Measurements from ENCODE around the gene DGKB. TPM values are rescaled to one million over a fixed set of nuclear protein-coding genes. Genes with fewer than 3 reads are reported as not detected.
"Not testable (repeated sequence)": the region's sequence is repeated elsewhere in the genome, so short reads cannot be mapped to it uniquely, and the experiment has no call there.

Gene DGKB
- polyA plus RNA-seq, 1 donor (not counting 4 experiments of a cell fraction or from before 2014, with no cell fraction given): 0.01 TPM

GRCh38 chr7:14478834-14479510, 423.6 kb downstream of the DGKB start:
- Histone ChIP-seq H3K27me3 (ENCODE audit: control insufficient read depth, extremely low read depth, insufficient read depth, low read length) (no peaks in the 10 kb centered on the region), H4K20me1 (ENCODE audit: control insufficient read depth, extremely low read depth, insufficient read depth, low read length) (no peaks in the 10 kb centered on the region), H3K27ac (ENCODE audit: control insufficient read depth, insufficient read depth, low read length) (no peak overlapping the region), H3K4me2 (ENCODE audit: control insufficient read depth, extremely low read depth, insufficient read depth, low read depth, low read length) (no peak overlapping the region), H3K4me1 (ENCODE audit: control insufficient read depth, extremely low read depth, insufficient read depth, low read length) (no peaks in the 10 kb centered on the region), H3K9me1 (ENCODE audit: control insufficient read depth, extremely low read depth, insufficient read depth, low read length) (no peaks in the 10 kb centered on the region), H2AFZ (ENCODE audit: control insufficient read depth, low read length) (no peak overlapping the region), H3K36me3 (ENCODE audit: control insufficient read depth in 2 of 2, extremely low read depth in 1 of 2, insufficient read depth in 2 of 2, low read length in 2 of 2) (no peaks in the 10 kb centered on the region), H3K4me3 (ENCODE audit: control insufficient read depth in 2 of 3, extremely low read depth in 1 of 3, insufficient read depth in 2 of 3, low read depth in 1 of 3, low read length in 3 of 3) (no peak overlapping the region), H3K79me2 (ENCODE audit: control insufficient read depth, insufficient read depth, low read length) (no peaks in the 10 kb centered on the region), H3K9ac (ENCODE audit: control insufficient read depth, extremely low read depth, insufficient read depth, low read length) (no peak overlapping the region), H3K9me3 (ENCODE audit: control insufficient read depth, low read depth, low read length) (no peaks in the 10 kb centered on the region)
- DNase-seq (ENCODE audit: low read depth, low spot score) (no peak), FAIRE-seq (no peak)
- TF ChIP-seq EZH2 (IDR thresholded peaks at IDR 0.05; ENCODE audit: low read length): no peak
- dilution Hi-C loops (cut with MboI; ENCODE audit: extremely low pct_ligation_motif_present, low sequenced_read_pairs): no loop called here

- H3K9me3 ChIP-seq (ENCODE audit: control insufficient read depth, low read depth, low read length); H3K27me3 ChIP-seq (ENCODE audit: control insufficient read depth, extremely low read depth, insufficient read depth, low read length); H3K4me2 ChIP-seq (ENCODE audit: control insufficient read depth, extremely low read depth, insufficient read depth, low read depth, low read length); H3K4me1 ChIP-seq (ENCODE audit: control insufficient read depth, extremely low read depth, insufficient read depth, low read length); DNase-seq (ENCODE audit: low read depth, low spot score); H3K36me3 ChIP-seq (ENCODE audit: control insufficient read depth in 2 of 2, extremely low read depth in 1 of 2, insufficient read depth in 2 of 2, low read length in 2 of 2); H3K9me1 ChIP-seq (ENCODE audit: control insufficient read depth, extremely low read depth, insufficient read depth, low read length); H3K27ac ChIP-seq (ENCODE audit: control insufficient read depth, insufficient read depth, low read length); H2AFZ ChIP-seq (ENCODE audit: control insufficient read depth, low read length); H4K20me1 ChIP-seq (ENCODE audit: control insufficient read depth, extremely low read depth, insufficient read depth, low read length); H3K9ac ChIP-seq (ENCODE audit: control insufficient read depth, extremely low read depth, insufficient read depth, low read length); H3K79me2 ChIP-seq (ENCODE audit: control insufficient read depth, insufficient read depth, low read length); H3K4me3 ChIP-seq (ENCODE audit: control insufficient read depth in 2 of 3, extremely low read depth in 1 of 3, insufficient read depth in 2 of 3, low read depth in 1 of 3, low read length in 3 of 3); dilution Hi-C loops (cut with MboI; ENCODE audit: extremely low pct_ligation_motif_present, low sequenced_read_pairs); FAIRE-seq: not testable (repeated sequence)
Observed at GRCh38 chr7:14461716-14462115, 440.8 kb downstream of the DGKB start.

GRCh38 chr7:14458846-14459245, 443.7 kb downstream of the DGKB start:
- H3K4me1 ChIP-seq (ENCODE audit: control insufficient read depth, extremely low read depth, insufficient read depth, low read length); H3K79me2 ChIP-seq (ENCODE audit: control insufficient read depth, insufficient read depth, low read length); H3K27ac ChIP-seq (ENCODE audit: control insufficient read depth, insufficient read depth, low read length); H4K20me1 ChIP-seq (ENCODE audit: control insufficient read depth, extremely low read depth, insufficient read depth, low read length); H3K9ac ChIP-seq (ENCODE audit: control insufficient read depth, extremely low read depth, insufficient read depth, low read length); H3K27me3 ChIP-seq (ENCODE audit: control insufficient read depth, extremely low read depth, insufficient read depth, low read length); dilution Hi-C loops (cut with MboI; ENCODE audit: extremely low pct_ligation_motif_present, low sequenced_read_pairs); DNase-seq (ENCODE audit: low read depth, low spot score); H2AFZ ChIP-seq (ENCODE audit: control insufficient read depth, low read length); H3K4me2 ChIP-seq (ENCODE audit: control insufficient read depth, extremely low read depth, insufficient read depth, low read depth, low read length); FAIRE-seq; H3K36me3 ChIP-seq (ENCODE audit: control insufficient read depth in 2 of 2, extremely low read depth in 1 of 2, insufficient read depth in 2 of 2, low read length in 2 of 2); H3K9me3 ChIP-seq (ENCODE audit: control insufficient read depth, low read depth, low read length); H3K4me3 ChIP-seq (ENCODE audit: control insufficient read depth in 2 of 3, extremely low read depth in 1 of 3, insufficient read depth in 2 of 3, low read depth in 1 of 3, low read length in 3 of 3); H3K9me1 ChIP-seq (ENCODE audit: control insufficient read depth, extremely low read depth, insufficient read depth, low read length): not testable (repeated sequence)

Data from keratinocyte (primary cell).